ENCODE measurements around the gene ARRB1. TPM values are rescaled to one million over a fixed set of nuclear protein-coding genes. Genes with fewer than 3 reads are reported as not detected.
"Not testable (repeated sequence)": the region's sequence is repeated elsewhere in the genome, so short reads cannot be mapped to it uniquely, and the experiment has no call there.

The ARRB1 gene
- total RNA-seq, 1 experiment from 2014 or later, result 219 TPM

DNA sequence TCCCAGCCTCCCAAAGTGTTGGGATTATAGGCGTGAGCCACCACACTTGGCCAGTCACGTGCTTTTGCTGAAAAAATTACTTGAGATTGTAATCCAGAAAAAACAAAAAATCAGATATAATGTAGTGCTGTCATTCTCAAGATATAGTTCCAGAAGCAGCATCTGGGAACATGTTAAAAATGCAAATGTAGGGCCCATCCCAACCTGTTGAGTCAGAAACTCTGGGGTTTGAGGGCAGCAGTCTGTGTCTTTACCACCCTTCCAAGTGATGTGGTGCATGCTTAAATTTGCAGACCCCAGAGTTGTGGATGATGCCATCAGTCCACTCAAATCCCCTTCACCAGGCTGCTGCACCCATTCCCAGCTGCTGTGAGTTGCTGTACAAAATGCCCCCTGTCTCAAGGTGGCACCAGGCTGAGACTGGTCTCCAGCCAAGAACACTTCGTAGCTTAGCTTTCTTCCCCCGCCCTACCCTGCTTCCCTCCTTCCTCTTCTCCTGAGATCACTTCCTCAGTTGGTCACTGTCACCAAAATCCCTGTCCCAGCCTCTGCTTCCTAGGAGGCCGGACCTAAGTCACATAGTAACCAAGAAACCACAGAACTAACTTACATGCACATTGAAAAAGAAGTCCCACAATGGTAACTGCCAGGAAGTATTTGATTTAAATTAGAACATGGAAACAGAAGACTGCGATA lies 18.2 kb upstream of the ARRB1 start:
- CTCF ChIA-PET, result interaction anchor here (0.8 kb wide), 1 partner anchor 126 kb away, joined by 3 read pairs; no protein-coding TSS in a partner anchor
- Histone ChIP-seq H3K36me3 (ENCODE audit: control insufficient read depth, insufficient read depth, low read length) (no peaks in the 10 kb centered on the region), H3K27ac (ENCODE audit: low read length) (peak overlapping the region; percentile 24; the same call in 1 of the 2 replicates), H3K27me3 (ENCODE audit: control insufficient read depth, insufficient read depth, low read length) (no peaks in the 10 kb centered on the region), H3K4me3 (ENCODE audit: low read depth in 2 of 2, low read length in 2 of 2) (no peak overlapping the region), H3K4me1 (ENCODE audit: control insufficient read depth, insufficient read depth, low read length) (peaks cover 20% of the 10 kb centered on the region), H3K9me3 (ENCODE audit: control insufficient read depth, insufficient read depth, low read depth, low read length) (peaks cover 7% of the 10 kb centered on the region; the same call in 1 of the 2 replicates)
- in situ Hi-C loops (cut with HindIII; ENCODE audit: low pct_unique_long_range_greater_than_20kb, low sequenced_read_pairs) (no loop called here), intact Hi-C loops (cut with micrococcal nuclease; ENCODE audit: unreplicated experiment) (no loop called here)
- ATAC-seq (no peak), DNase-seq (ENCODE audit: low read depth, low spot score) (no peak)
- POLR2A ChIA-PET, result no interaction called here
- TF ChIP-seq, protein P1, sequence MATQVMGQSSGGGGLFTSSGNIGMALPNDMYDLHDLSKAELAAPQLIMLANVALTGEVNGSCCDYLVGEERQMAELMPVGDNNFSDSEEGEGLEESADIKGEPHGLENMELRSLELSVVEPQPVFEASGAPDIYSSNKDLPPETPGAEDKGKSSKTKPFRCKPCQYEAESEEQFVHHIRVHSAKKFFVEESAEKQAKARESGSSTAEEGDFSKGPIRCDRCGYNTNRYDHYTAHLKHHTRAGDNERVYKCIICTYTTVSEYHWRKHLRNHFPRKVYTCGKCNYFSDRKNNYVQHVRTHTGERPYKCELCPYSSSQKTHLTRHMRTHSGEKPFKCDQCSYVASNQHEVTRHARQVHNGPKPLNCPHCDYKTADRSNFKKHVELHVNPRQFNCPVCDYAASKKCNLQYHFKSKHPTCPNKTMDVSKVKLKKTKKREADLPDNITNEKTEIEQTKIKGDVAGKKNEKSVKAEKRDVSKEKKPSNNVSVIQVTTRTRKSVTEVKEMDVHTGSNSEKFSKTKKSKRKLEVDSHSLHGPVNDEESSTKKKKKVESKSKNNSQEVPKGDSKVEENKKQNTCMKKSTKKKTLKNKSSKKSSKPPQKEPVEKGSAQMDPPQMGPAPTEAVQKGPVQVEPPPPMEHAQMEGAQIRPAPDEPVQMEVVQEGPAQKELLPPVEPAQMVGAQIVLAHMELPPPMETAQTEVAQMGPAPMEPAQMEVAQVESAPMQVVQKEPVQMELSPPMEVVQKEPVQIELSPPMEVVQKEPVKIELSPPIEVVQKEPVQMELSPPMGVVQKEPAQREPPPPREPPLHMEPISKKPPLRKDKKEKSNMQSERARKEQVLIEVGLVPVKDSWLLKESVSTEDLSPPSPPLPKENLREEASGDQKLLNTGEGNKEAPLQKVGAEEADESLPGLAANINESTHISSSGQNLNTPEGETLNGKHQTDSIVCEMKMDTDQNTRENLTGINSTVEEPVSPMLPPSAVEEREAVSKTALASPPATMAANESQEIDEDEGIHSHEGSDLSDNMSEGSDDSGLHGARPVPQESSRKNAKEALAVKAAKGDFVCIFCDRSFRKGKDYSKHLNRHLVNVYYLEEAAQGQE (IDR thresholded peaks at IDR 0.05; ENCODE audit: insufficient read depth in 1 of 2, low read depth in 2 of 2, low read length in 1 of 2), result no peak
- TF ChIP-seq TCF7L2 (IDR thresholded peaks at IDR 0.05; ENCODE audit: low read depth, low read length) (no peak), POLR2AphosphoS5 (IDR thresholded peaks at IDR 0.05; ENCODE audit: low read depth, low read length) (no peak), SIN3A (IDR thresholded peaks at IDR 0.05; ENCODE audit: borderline replicate concordance, insufficient read depth, low read depth, low read length) (no peak)
- TF ChIP-seq, protein P2, sequence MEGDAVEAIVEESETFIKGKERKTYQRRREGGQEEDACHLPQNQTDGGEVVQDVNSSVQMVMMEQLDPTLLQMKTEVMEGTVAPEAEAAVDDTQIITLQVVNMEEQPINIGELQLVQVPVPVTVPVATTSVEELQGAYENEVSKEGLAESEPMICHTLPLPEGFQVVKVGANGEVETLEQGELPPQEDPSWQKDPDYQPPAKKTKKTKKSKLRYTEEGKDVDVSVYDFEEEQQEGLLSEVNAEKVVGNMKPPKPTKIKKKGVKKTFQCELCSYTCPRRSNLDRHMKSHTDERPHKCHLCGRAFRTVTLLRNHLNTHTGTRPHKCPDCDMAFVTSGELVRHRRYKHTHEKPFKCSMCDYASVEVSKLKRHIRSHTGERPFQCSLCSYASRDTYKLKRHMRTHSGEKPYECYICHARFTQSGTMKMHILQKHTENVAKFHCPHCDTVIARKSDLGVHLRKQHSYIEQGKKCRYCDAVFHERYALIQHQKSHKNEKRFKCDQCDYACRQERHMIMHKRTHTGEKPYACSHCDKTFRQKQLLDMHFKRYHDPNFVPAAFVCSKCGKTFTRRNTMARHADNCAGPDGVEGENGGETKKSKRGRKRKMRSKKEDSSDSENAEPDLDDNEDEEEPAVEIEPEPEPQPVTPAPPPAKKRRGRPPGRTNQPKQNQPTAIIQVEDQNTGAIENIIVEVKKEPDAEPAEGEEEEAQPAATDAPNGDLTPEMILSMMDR (IDR thresholded peaks at IDR 0.05), result no peak
- BruUV-seq (replicated peaks), result no TSS peak

DNA sequence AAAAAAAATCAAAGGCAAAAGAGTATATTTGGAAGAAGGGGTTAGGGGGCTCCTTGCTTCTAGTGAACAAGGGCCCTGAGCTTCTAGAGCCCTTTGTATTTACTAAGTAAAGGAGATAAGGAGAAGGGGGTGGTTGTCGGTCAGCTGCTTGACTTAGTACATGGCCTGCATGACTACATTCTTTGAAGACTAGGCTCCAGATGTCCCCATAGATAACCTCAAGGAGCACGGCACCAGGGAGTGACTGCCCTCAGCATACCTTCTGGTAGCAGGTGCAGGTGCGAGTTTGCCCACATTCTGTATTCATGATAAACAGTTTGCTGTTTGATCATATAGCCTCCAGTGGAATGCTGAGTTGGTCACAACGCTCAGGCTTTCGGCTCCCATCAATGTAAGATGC lies 15.4 kb upstream of the ARRB1 start:
- POLR2A ChIA-PET, result interaction anchor here (0.6 kb wide), 1 partner anchor 205 kb away, joined by 3 read pairs; no protein-coding TSS in a partner anchor

DNA sequence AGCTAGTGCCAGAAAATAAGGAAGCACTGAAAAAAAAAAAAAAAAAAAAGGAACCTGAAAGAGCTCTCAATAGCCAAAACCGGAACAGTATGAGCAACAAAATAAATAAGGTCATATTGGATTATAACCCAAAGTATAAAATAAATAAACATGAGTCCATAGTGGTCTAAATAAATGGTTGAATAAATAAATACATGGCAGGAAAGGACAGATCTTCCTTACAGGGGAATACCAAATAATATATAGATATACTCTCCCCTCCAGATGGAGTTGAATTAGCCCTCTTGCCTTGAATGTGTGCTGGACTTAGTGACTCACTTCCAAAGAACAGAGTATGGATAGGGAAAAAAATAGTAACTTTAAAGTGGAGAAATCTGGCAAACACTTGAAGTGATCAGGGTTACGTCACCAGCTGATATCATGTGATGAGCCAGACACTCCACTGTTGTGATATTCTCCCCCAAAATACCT lies 14.3 kb upstream of the ARRB1 start:
- Histone ChIP-seq H3K36me3 (ENCODE audit: control insufficient read depth, insufficient read depth, low read length) (no peaks in the 10 kb centered on the region), H3K9me3 (ENCODE audit: control insufficient read depth, insufficient read depth, low read depth, low read length) (peaks cover 7% of the 10 kb centered on the region; the same call in 1 of the 2 replicates), H3K27ac (ENCODE audit: low read length) (no peak overlapping the region; the same call in 1 of the 2 replicates), H3K27me3 (ENCODE audit: control insufficient read depth, insufficient read depth, low read length) (no peaks in the 10 kb centered on the region), H3K4me1 (ENCODE audit: control insufficient read depth, insufficient read depth, low read length) (0 out of 2 replicates have a peak, but pooled peaks cover 4% of the 10 kb centered on the region), H3K4me3 (ENCODE audit: low read depth in 2 of 2, low read length in 2 of 2) (no peak overlapping the region)
- ChIA-PET CTCF (interaction anchor here (0.6 kb wide), 1 partner anchor 426 kb away, joined by 3 read pairs; no protein-coding TSS in a partner anchor), POLR2A (no interaction called here)
- in situ Hi-C loops (cut with HindIII; ENCODE audit: low pct_unique_long_range_greater_than_20kb, low sequenced_read_pairs), result no loop called here
- TF ChIP-seq POLR2AphosphoS5 (IDR thresholded peaks at IDR 0.05; ENCODE audit: low read depth, low read length), result no peak
- TF ChIP-seq, protein P1 (IDR thresholded peaks at IDR 0.05; ENCODE audit: insufficient read depth in 1 of 2, low read depth in 2 of 2, low read length in 1 of 2), result no peak
- BruUV-seq (replicated peaks), result no TSS peak
- DNase-seq (ENCODE audit: low read depth, low spot score) (no peak), ATAC-seq (peak; percentile 81)
- intact Hi-C loops (cut with micrococcal nuclease; ENCODE audit: unreplicated experiment), result no loop called here

More for the DNA sequence above, 15.4 kb upstream of the ARRB1 start:
- CTCF ChIA-PET, result interaction anchor here (0.5 kb wide), 1 partner anchor 38 kb away, joined by 16 read pairs; no protein-coding TSS in a partner anchor
- H3K36me3 ChIP-seq (ENCODE audit: control insufficient read depth, insufficient read depth, low read length); H3K4me1 ChIP-seq (ENCODE audit: control insufficient read depth, insufficient read depth, low read length); intact Hi-C loops (cut with micrococcal nuclease; ENCODE audit: unreplicated experiment); H3K4me3 ChIP-seq (ENCODE audit: low read depth in 2 of 2, low read length in 2 of 2); H3K9me3 ChIP-seq (ENCODE audit: control insufficient read depth, insufficient read depth, low read depth, low read length); ATAC-seq; H3K27me3 ChIP-seq (ENCODE audit: control insufficient read depth, insufficient read depth, low read length); in situ Hi-C loops (cut with HindIII; ENCODE audit: low pct_unique_long_range_greater_than_20kb, low sequenced_read_pairs); DNase-seq (ENCODE audit: low read depth, low spot score); H3K27ac ChIP-seq (ENCODE audit: low read length); BruUV-seq (replicated peaks): not testable (repeated sequence)

DNA sequence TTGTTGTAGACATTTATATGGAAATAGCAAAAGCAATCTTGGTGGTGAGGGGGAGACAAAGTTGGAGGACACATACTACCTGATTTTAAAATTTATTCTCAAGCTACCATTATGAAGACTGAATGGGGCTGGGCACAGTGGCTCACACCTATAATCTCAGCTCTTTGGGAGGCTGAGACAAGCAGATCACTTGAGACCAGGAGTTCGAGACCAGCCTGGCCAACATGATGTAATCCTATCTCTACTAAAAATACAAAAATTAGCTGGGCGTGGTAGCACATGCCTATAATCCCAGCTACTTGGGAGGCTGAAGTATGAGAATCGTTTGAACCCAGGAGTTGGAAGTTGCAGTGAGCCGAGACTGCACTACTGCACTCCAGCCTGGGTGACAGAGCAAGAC lies 10.8 kb upstream of the ARRB1 start:
- BruUV-seq (replicated peaks); H3K4me3 ChIP-seq (ENCODE audit: low read depth in 2 of 2, low read length in 2 of 2); H3K27me3 ChIP-seq (ENCODE audit: control insufficient read depth, insufficient read depth, low read length); H3K4me1 ChIP-seq (ENCODE audit: control insufficient read depth, insufficient read depth, low read length); ATAC-seq; DNase-seq (ENCODE audit: low read depth, low spot score); intact Hi-C loops (cut with micrococcal nuclease; ENCODE audit: unreplicated experiment); in situ Hi-C loops (cut with HindIII; ENCODE audit: low pct_unique_long_range_greater_than_20kb, low sequenced_read_pairs); H3K9me3 ChIP-seq (ENCODE audit: control insufficient read depth, insufficient read depth, low read depth, low read length); POLR2A ChIA-PET; H3K27ac ChIP-seq (ENCODE audit: low read length); H3K36me3 ChIP-seq (ENCODE audit: control insufficient read depth, insufficient read depth, low read length): not testable (repeated sequence)
- CTCF ChIA-PET, result interaction anchor here (0.8 kb wide), 1 partner anchor 26 kb away, joined by 3 read pairs; no protein-coding TSS in a partner anchor
